KMS-11 (cell line): ENCODE data around the gene FGF22.

Source experiments
- H2AFZ ChIP-seq: fragments of 200-600 bp; sonication (generic); 2 replicates; pipeline ENCODE4 v1.6.1; 2016; ENCODE audit warnings: antibody characterized with exemption, mixed run types, low read depth
- H3K27ac ChIP-seq: fragments of 200-600 bp; sonication (generic); 2 replicates; pipeline ENCODE4 v1.6.1; 2016; ENCODE audit warnings: mild to moderate bottlenecking, mixed run types
- H3K27me3 ChIP-seq: fragments of 200-600 bp; sonication (generic); 2 replicates; pipeline ENCODE4 v1.6.1; 2017; ENCODE audit warnings: mild to moderate bottlenecking, low read depth, mixed run types, moderate library complexity; ENCODE audit not compliant: insufficient read depth
- H3K36me3 ChIP-seq: fragments of 200-600 bp; sonication (generic); 2 replicates; pipeline ENCODE4 v1.6.1; 2017; ENCODE audit warnings: mild to moderate bottlenecking, mixed run types; ENCODE audit not compliant: insufficient read depth
- H3K4me1 ChIP-seq: fragments of 200-600 bp; sonication (generic); 2 replicates; pipeline ENCODE4 v1.6.1; 2016; ENCODE audit warnings: mild to moderate bottlenecking, low read depth, mixed run types; ENCODE audit not compliant: poor library complexity, severe bottlenecking
- H3K4me2 ChIP-seq: fragments of 200-600 bp; sonication (generic); 2 replicates; pipeline ENCODE4 v1.7.0; 2016; ENCODE audit warnings: mild to moderate bottlenecking, mixed run types
- H3K4me3 ChIP-seq: fragments of 200-600 bp; sonication (generic); IDR thresholded peaks from 2 replicates; pipeline ENCODE4 v1.6.1; 2017; ENCODE audit warnings: low read depth, low read length, mixed read lengths; ENCODE audit not compliant: insufficient read depth
- H3K79me2 ChIP-seq: fragments of 200-600 bp; sonication (generic); 2 replicates; pipeline ENCODE4 v1.6.1; 2016; ENCODE audit warnings: low read depth, mixed run types; ENCODE audit not compliant: insufficient read depth
- H3K9ac ChIP-seq: fragments of 200-600 bp; sonication (generic); 2 replicates; pipeline ENCODE4 v1.6.1; 2016; ENCODE audit warnings: mild to moderate bottlenecking, mixed run types
- H4K20me1 ChIP-seq: fragments of 200-600 bp; sonication (generic); 2 replicates; pipeline ENCODE4 v1.6.1; 2016; ENCODE audit warnings: mild to moderate bottlenecking, mixed run types; ENCODE audit not compliant: insufficient read depth
- CTCF ChIP-seq: fragments of 200-600 bp; sonication (generic); conservative IDR thresholded peaks from 2 replicates; pipeline ENCODE4 v1.6.1; 2017; ENCODE audit warnings: low read depth, mild to moderate bottlenecking, antibody characterized with exemption, low read length, moderate library complexity, mixed read lengths

Gene FGF22

GRCh38 chr19:687569-688166, 48.0 kb downstream of the FGF22 start:
- Histone ChIP-seq H3K27ac (no peak overlapping the region), H3K36me3 (no peaks in the 10 kb centered on the region), H3K9ac (no peak overlapping the region), H3K4me1 (no peaks in the 10 kb centered on the region), H3K79me2 (no peaks in the 10 kb centered on the region), H3K27me3 (peaks cover 64% of the 10 kb centered on the region), H2AFZ (no peak overlapping the region), H3K4me2 (no peak overlapping the region), H3K4me3 (no peak overlapping the region), H4K20me1 (no peaks in the 10 kb centered on the region)
- no peak for TF ChIP-seq CTCF

- Histone ChIP-seq H3K4me3 (no peak overlapping the region), H3K27me3 (peaks cover 68% of the 10 kb centered on the region), H3K4me1 (no peaks in the 10 kb centered on the region), H3K9ac (no peak overlapping the region), H2AFZ (no peak overlapping the region), H3K36me3 (no peaks in the 10 kb centered on the region), H3K4me2 (no peak overlapping the region), H4K20me1 (no peaks in the 10 kb centered on the region), H3K79me2 (no peaks in the 10 kb centered on the region), H3K27ac (no peak overlapping the region)
- no peak for TF ChIP-seq CTCF
Measured at GRCh38 chr19:688214-688613, 48.5 kb downstream of the FGF22 start.

GRCh38 chr19:688992-689391, 49.3 kb downstream of the FGF22 start:
- Histone ChIP-seq H3K79me2 (no peaks in the 10 kb centered on the region), H3K36me3 (no peaks in the 10 kb centered on the region), H3K4me3 (no peak overlapping the region), H3K27me3 (peaks cover 72% of the 10 kb centered on the region), H4K20me1 (no peaks in the 10 kb centered on the region), H3K27ac (no peak overlapping the region), H3K9ac (no peak overlapping the region), H2AFZ (no peak overlapping the region), H3K4me2 (no peak overlapping the region), H3K4me1 (no peaks in the 10 kb centered on the region)
- no peak for TF ChIP-seq CTCF

GRCh38 chr19:690203-690602, 50.5 kb downstream of the FGF22 start:
- no peak for TF ChIP-seq CTCF
- H3K9ac ChIP-seq, result no peak overlapping the region

More at GRCh38 chr19:690203-690602, 50.5 kb downstream of the FGF22 start:
- no peaks in the 10 kb centered on the region for H3K36me3 ChIP-seq
- no peak overlapping the region for H3K27ac ChIP-seq
- H3K4me2 ChIP-seq, result no peak overlapping the region
- H3K27me3 ChIP-seq, result peaks cover 83% of the 10 kb centered on the region
- no peak overlapping the region for H3K4me3 ChIP-seq
- no peak overlapping the region for H2AFZ ChIP-seq
- no peaks in the 10 kb centered on the region for H3K79me2 ChIP-seq
- H4K20me1 ChIP-seq, result no peaks in the 10 kb centered on the region
- H3K4me1 ChIP-seq, result no peaks in the 10 kb centered on the region
